Amygdala (tissue), 56 donors: ENCODE data around the gene ZFAND4.
A peak's percentile ranks its signal among the peaks of the same experiment; 100 is the strongest.
"Not testable (repeated sequence)": the region's sequence is repeated elsewhere in the genome, so short reads cannot be mapped to it uniquely, and the experiment has no call there.

ENCODE experiments used
- DNase-seq, 56 donors: peaks; one replicate each; lab custom pipeline; 2025; lab: John Stamatoyannopoulos, UW

The ZFAND4 gene

GRCh38 chr10:45672181-45673073, at the start of gene ZFAND4:
Gene ZFAND4 (minus strand): TSS chr10:45672772. CDS start chr10:45663725, 9,047 bp downstream.
- DNase-seq: peak; percentile 59 to 96 (median 90)

DNA sequence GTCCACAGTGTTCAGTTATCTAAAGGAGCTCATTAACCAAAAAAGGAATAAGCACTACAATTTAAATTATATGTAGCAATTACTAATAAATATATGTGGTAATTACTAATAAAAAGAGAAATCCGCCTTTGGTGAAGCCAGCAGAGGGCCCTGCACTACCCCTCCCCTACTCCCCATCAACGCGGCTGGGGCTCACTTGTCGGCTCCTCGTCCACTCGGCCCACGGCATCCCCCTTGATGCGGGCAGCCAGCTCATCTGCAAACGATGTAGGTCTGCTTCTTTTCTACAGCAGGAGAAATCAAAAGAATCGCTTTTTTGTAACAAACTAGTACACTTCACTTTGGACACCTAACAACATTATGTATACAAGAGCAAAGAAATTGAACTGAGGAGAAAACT, 48.9 kb upstream of the ZFAND4 start:
- not testable (repeated sequence) for DNase-seq

DNA sequence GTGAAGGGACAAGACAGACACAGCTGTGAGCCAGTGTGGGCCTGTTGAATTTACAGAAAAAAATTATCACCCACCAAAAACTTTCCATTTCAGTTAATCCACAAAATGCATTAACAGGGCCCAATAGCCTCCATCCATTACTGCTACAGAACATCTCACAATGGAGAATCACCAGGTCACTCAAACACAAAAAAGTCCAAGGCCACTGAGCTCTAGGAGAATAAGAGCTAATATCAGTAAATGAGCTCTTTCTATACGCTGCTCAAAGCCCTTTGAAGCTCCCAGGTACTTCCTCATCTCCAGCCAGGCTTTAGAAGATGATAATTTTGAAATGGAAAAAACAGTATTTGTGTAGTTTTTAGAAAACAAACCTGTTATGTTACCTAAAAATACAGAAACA, 45.1 kb upstream of the ZFAND4 start:
- not testable (repeated sequence) for DNase-seq

DNA sequence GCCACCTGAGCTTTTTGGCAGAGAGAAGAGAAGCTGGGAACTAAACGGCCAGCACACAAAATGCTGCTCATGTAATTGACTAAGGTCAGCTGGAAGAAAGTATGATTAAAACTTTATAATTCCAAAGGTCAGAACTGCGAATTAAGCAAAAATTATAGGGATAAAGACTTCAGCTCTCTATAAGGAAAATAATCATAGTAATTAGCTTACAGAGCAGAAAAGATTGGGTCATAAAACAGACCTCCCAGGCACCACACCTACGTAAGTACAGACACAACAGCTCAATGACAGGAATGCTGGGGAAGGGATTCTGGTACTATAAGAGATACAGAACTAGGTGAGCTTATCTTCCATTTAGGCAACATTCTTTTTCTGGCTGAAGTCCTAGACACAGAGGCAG, 44.5 kb upstream of the ZFAND4 start:
- not testable (repeated sequence) for DNase-seq

DNA sequence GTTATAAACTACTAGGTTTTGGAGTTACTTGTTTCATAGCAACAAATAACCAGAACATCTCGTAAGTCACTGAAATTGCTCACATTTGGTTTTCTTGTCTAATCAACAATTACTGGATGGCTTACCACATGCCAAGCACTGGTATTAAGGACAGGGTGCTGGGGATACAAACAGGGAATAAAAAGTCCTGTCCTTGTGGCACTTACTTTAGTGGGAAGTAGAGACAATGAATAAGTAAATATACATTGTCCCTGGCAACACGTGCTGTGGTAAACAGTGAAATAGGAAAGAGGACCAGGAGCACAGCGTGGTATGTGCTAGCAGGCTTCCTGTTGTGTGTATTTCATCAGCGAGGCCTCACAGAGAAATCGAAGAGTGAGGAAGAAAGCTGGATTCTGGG, 38.7 kb upstream of the ZFAND4 start:
- DNase-seq: not testable (repeated sequence)

- DNase-seq: not testable (repeated sequence)
These were observed 37.7 kb upstream of the ZFAND4 start for GRCh38 chr10:45710200-45710796.

DNA sequence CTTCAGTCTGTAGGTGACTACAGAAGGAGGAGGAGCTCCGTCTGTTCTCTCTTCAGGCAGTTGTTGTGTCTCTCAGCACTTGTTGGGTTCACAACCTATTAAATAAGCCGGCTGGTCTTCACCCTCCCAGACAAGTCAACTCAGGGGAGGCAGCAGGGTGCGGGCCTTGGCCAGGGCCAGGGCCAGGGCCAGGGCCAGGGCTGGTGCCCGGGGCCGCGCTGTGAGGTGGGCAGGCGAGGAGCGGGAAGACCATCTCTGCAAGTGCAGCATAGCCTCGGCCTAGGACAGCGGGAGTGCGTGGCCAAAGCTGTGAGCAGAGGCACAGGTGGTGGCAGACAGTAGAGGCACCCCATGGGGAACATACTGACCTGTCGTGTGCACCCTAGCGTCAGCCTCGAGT, 5.9 kb upstream of the ZFAND4 start:
- DNase-seq: not testable (repeated sequence)

DNA sequence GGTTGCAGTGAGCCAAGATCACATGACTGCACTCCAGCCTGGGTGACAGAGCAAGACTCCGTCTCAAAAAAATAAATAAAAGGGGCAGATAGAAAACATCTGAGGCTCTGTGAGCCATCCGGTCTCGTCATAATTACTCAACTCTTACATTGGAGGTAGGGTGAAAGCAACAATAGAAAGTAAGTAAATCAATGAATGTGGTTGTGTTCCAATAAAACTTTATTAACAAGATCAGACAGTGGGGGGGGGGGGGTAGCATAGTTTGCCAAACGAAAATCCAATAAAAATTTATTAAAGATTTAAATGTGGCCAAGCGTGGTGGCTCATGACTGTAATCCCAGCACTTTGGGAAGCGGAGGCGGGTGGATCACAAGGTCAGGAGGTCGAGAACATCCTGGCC, 2.8 kb upstream of the ZFAND4 start:
- DNase-seq: no peak

DNA sequence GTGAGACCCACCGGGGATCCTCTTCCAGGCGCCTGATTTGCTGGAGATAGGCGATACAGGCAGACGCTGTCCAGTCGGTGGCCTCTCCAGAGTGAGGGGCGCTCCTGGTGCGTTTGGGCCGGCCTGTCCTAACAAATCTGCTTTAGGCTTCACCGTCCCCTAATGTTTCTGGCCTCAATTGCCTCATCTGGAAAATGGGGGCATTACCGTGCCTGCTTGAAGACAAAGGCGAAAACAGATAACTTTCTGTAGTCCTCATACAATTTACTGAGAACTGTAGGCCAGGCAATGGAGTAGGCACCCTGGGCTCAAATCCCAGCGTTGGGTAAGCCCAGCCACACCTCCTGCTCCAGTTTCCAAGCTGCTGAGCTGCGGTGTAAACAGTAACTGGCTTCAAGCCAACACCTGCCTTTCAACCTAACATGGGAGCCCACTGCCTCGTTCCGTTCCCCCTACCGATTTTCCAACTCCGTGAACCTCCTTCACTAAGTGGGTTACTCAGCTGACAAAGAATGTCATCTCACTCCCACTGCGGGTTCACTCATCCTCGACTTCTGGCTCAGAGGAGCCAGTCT, 589 bp upstream of the ZFAND4 start:
- DNase-seq: peak in 5 of 56 donors; percentile 22 to 46 (median 33)

DNA sequence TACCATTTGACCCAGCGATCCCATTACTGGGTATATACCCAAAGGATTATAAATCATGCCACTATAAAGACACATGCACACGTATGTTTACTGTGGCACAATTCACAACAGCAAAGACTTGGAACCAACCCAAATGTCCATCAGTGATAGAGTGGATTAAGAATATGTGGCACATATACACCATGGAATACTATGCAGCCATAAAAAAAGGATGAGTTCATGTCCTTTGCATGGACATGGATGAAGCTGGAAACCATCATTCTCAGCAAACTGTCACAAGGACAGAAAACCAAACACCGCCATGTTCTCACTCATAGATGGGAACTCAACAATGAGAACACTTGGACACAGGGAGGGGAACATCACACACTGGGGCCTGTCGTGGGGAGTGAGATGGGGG, 1.3 kb downstream of the ZFAND4 start:
- not testable (repeated sequence) for DNase-seq

- not testable (repeated sequence) for DNase-seq
These were observed 2.7 kb downstream of the ZFAND4 start for GRCh38 chr10:45669897-45670296.

- DNase-seq: no peak
These were observed 11.6 kb downstream of the ZFAND4 start for GRCh38 chr10:45660876-45661411.

DNA sequence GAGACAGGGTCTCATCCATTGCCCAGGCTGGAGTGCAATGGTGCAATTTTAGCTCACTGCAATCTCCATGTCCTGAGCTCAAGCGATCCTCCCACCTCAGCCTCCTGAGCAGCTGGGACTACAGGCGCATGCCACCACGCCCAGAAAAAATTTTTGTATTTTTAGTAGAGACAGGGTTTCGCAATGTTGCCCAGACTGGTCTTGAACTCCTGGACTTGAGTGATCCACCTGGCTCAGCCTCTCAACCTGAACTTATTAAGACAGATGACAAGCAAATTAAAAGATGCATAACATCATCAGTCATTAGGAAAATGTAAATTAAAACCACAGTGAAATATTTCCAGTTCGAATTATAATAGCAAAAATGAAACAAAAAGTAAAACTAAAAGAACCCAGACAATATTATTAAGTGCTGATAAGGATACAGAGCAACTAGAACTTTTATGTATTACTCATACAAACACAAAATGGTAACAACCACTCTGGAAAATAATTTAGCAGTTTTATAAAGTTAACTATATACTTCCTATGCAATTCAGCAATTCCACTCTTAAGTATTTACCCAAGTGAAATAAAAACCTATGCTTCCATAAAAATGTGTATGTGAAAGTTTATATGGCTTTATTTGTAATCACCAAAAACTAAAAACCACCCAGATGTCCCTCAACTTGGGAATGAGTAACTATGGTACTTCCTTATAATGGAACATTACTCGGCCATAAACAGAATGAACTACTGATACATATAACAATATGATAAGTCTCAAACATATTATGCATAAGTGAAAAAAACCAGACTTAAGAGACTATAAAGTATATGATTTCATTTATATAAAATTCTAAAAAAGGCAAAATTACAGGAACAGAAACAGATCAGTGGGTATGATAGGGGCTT, 15.3 kb downstream of the ZFAND4 start:
- no peak for DNase-seq

DNA sequence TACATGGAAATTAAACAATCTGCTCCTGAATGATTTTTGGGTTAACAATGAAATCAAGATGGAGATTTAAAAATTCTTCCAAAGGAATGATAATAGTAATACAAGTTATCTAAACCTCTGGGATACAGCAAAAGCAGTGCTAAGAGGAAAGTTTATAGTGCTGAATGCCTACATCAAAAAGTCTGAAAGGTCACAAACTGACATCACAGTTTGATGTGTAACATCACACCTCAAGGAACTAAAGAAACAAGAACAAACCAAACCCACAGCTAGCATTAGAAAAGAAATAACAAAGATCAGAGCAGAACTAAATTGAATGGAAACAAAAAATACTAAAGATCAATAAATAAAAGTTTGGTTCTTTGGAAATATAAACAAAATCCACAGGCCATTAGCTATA, 17.4 kb downstream of the ZFAND4 start:
- no peak for DNase-seq

DNA sequence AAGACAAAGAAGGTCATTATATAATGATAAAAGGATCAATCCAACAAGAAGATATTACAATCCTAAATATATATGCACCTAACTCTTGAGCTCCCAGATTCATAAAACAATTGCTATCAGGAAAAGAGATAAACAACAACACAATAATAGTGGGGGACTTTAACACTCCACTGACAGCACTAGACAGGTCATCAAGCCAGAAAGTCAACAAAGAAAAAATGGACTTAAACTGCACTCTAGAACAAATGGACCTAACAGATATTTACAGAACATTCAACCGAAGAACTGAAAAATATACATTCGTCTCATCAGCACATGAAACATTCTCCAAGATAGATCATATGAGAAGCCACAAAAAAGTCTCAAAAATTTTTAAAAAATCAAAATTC, 17.8 kb downstream of the ZFAND4 start:
- not testable (repeated sequence) for DNase-seq

- no peak for DNase-seq
These were observed 19.1 kb downstream of the ZFAND4 start for GRCh38 chr10:45653454-45653853.

- no peak for DNase-seq
These were observed 20.1 kb downstream of the ZFAND4 start for GRCh38 chr10:45652511-45652910.

DNA sequence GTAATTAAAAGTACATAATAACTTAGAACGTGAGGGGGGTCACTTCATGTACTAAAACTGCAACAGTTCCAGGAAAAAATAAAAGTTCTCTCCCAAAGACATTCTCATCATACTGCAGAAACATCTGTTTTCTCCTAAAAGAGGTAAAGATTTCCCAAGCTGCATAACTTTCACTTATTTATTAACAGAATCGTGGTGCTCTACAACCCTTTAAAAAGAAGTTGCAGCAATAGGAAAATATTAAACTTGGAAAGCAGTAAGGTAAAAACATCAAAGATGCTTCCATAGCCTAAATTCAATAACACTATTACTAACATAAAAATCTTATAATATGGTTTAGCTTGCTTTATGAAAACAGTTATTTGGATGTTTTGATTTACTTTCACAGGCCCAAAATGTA, 23.3 kb downstream of the ZFAND4 start:
- DNase-seq: no peak

- no peak for DNase-seq
These were observed 25.5 kb downstream of the ZFAND4 start for GRCh38 chr10:45647118-45647517.

GRCh38 chr10:45646384-45647050, 26.1 kb downstream of the ZFAND4 start:
- DNase-seq: no peak
